Measurements from ENCODE around the gene SLC24A3. TPM values are rescaled to one million over a fixed set of nuclear protein-coding genes. Genes with fewer than 3 reads are reported as not detected.

SLC24A3 gene
- total RNA-seq, 1 experiment from 2014 or later: 0.14 TPM

DNA sequence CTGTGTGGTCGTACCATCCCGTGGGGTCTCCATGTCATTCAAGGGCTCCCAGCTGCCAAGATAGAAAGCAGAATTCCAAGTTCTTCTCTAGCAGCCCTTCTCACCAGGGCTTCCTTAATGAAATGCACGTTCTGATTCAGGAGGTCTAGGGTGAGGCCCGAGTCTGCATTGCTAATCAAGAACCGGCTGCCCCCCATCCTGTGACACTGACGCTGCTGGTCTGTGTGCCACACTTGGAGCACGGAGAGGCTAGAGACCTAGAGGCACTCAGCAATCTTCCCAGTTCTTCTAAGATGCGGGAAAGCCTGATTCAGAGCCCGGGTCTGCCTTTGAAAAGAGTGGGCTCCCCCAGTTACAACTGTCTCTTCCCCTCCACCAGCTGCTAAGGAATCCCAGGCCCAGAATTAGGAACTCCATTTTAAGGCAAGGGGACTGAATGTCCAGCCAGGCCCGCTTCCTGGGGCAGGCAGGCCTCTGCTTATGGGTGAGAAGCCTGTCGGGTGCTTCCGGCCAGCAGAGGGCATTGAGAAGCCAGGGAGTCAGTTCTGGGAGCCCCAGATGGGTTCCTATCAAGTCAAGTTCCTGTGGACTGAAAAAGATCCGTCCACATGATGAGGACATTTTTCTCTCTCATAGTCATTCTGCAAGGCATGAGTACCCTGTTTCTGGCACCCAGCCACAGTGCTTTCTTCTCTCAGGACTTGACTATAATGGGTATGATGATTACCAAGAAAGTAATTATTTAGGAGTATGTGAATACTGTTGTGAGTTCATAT is 475.8 kb downstream of the SLC24A3 start:
- H3K4me3 ChIP-seq (ENCODE audit: low read depth, low read length): no peak overlapping the region
- H3K9me3 Mint-ChIP-seq (ENCODE audit: unreplicated experiment): peaks cover 34% of the 10 kb centered on the region
- peak; percentile 80 to 82 for DNase-seq
- H3K4me1 Mint-ChIP-seq (ENCODE audit: low read depth, unreplicated experiment): peaks cover 15% of the 10 kb centered on the region
- TF ChIP-seq, protein P1, sequence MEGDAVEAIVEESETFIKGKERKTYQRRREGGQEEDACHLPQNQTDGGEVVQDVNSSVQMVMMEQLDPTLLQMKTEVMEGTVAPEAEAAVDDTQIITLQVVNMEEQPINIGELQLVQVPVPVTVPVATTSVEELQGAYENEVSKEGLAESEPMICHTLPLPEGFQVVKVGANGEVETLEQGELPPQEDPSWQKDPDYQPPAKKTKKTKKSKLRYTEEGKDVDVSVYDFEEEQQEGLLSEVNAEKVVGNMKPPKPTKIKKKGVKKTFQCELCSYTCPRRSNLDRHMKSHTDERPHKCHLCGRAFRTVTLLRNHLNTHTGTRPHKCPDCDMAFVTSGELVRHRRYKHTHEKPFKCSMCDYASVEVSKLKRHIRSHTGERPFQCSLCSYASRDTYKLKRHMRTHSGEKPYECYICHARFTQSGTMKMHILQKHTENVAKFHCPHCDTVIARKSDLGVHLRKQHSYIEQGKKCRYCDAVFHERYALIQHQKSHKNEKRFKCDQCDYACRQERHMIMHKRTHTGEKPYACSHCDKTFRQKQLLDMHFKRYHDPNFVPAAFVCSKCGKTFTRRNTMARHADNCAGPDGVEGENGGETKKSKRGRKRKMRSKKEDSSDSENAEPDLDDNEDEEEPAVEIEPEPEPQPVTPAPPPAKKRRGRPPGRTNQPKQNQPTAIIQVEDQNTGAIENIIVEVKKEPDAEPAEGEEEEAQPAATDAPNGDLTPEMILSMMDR (IDR thresholded peaks at IDR 0.05; ENCODE audit: insufficient read depth in 1 of 2, low read depth in 1 of 2, low read length in 1 of 2, severe bottlenecking in 1 of 2, unreplicated experiment in 1 of 2): peak; percentile 62 to 81
- no peak overlapping the region for H3K27ac Mint-ChIP-seq (ENCODE audit: unreplicated experiment)
- H3K4me1 ChIP-seq: 0 out of 2 replicates have a peak, but pooled peaks cover 8% of the 10 kb centered on the region
- H3K27me3 ChIP-seq (replicated peaks; ENCODE audit: control insufficient read depth, insufficient read depth, low read length): no peaks in the 10 kb centered on the region
- H3K36me3 Mint-ChIP-seq (ENCODE audit: insufficient read depth, unreplicated experiment): no peaks in the 10 kb centered on the region
- no peak overlapping the region for H3K4me3 Mint-ChIP-seq (ENCODE audit: unreplicated experiment)
- ChIA-PET POLR2A (no interaction called here), CTCF (interaction anchor here (0.6 kb wide), 1 partner anchor 94 kb away, joined by 4 read pairs; no protein-coding TSS in a partner anchor)
- intact Hi-C loops (cut with micrococcal nuclease; ENCODE audit: unreplicated experiment): loop anchor here (1.0 to 2.0 kb wide), 4 partner anchors 70 to 307 kb away; partner anchors contain the start of gene RIN2
- H3K9me3 ChIP-seq: peaks cover 3% of the 10 kb centered on the region; the same call in 1 of the 2 replicates
- H3K36me3 ChIP-seq (ENCODE audit: control insufficient read depth, insufficient read depth, low read length): no peaks in the 10 kb centered on the region
- peaks cover 2% of the 10 kb centered on the region for H3K27me3 Mint-ChIP-seq (ENCODE audit: insufficient read depth, unreplicated experiment)
- BruUV-seq (replicated peaks): no TSS peak

DNA sequence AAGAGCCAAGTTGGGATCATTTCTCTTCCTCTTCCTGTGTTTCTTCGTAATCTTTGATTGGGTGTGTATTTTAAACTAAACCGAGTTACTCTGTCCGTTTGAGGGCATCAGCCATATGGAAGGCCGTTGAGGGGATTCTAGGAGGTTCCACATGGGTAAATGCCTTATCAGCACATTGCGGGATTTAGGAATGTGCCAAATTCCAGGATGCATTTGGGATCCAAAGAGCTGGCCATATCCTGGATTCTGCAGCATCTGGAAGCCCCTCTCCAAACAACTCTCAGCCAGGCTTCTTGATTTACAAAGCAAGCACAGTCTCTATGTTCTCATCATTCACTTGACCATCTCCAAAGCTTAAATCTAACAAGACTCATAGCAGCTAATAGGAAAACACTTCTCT is 478.0 kb downstream of the SLC24A3 start:
- Mint-ChIP-seq H3K27me3 (ENCODE audit: insufficient read depth, unreplicated experiment) (no peaks in the 10 kb centered on the region), H3K9me3 (ENCODE audit: unreplicated experiment) (peaks cover 14% of the 10 kb centered on the region), H3K4me3 (ENCODE audit: unreplicated experiment) (no peak overlapping the region), H3K36me3 (ENCODE audit: insufficient read depth, unreplicated experiment) (no peaks in the 10 kb centered on the region), H3K27ac (ENCODE audit: unreplicated experiment) (no peak overlapping the region), H3K4me1 (ENCODE audit: low read depth, unreplicated experiment) (peaks cover 15% of the 10 kb centered on the region)
- TF ChIP-seq, protein P1 (IDR thresholded peaks at IDR 0.05; ENCODE audit: insufficient read depth in 1 of 2, low read depth in 1 of 2, low read length in 1 of 2, severe bottlenecking in 1 of 2, unreplicated experiment in 1 of 2): no peak
- intact Hi-C loops (cut with micrococcal nuclease; ENCODE audit: unreplicated experiment): loop anchor here (5.0 kb wide), 1 partner anchor 197 kb away; no protein-coding TSS in a partner anchor
- no peak for DNase-seq
- CTCF ChIA-PET: interaction anchor here (0.6 to 0.7 kb wide), 2 partner anchors 112 to 626 kb away, joined by 3 read pairs; no protein-coding TSS in a partner anchor
- no peak overlapping the region for H3K4me3 ChIP-seq (ENCODE audit: low read depth, low read length)
- POLR2A ChIA-PET: interaction anchor here (0.5 kb wide), 1 partner anchor 1075 kb away, joined by 5 read pairs; no protein-coding TSS in a partner anchor
- no peaks in the 10 kb centered on the region for H3K9me3 ChIP-seq
- no peaks in the 10 kb centered on the region for H3K27me3 ChIP-seq (replicated peaks; ENCODE audit: control insufficient read depth, insufficient read depth, low read length)
- no peaks in the 10 kb centered on the region for H3K36me3 ChIP-seq (ENCODE audit: control insufficient read depth, insufficient read depth, low read length)
- no TSS peak for BruUV-seq (replicated peaks)
- H3K4me1 ChIP-seq: 0 out of 2 replicates have a peak, but pooled peaks cover 8% of the 10 kb centered on the region

DNA sequence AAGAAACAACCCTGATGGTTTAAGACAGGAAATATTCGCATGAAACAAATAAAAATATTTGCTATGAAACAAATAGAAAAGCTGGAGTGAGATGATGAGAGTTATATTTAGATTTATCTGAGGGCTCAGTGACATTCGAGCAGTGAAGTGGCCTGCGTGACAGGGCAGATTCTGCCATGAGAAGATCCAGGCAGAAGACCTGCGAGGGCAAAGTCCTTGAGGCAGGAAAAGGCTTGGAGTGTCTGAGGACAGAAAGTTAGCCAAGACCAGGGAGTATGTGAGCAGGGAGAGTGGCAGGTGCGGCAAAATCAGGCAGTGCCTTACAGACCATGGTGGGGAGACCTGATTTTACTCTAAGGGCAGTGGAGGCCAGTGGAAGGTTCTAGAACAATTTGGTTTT is 478.7 kb downstream of the SLC24A3 start:
- Mint-ChIP-seq H3K4me1 (ENCODE audit: low read depth, unreplicated experiment) (peaks cover 15% of the 10 kb centered on the region), H3K27me3 (ENCODE audit: insufficient read depth, unreplicated experiment) (no peaks in the 10 kb centered on the region), H3K27ac (ENCODE audit: unreplicated experiment) (no peak overlapping the region), H3K9me3 (ENCODE audit: unreplicated experiment) (peaks cover 9% of the 10 kb centered on the region), H3K36me3 (ENCODE audit: insufficient read depth, unreplicated experiment) (no peaks in the 10 kb centered on the region), H3K4me3 (ENCODE audit: unreplicated experiment) (no peak overlapping the region)
- Histone ChIP-seq H3K36me3 (ENCODE audit: control insufficient read depth, insufficient read depth, low read length) (no peaks in the 10 kb centered on the region), H3K4me3 (ENCODE audit: low read depth, low read length) (no peak overlapping the region), H3K9me3 (no peaks in the 10 kb centered on the region), H3K27me3 (replicated peaks; ENCODE audit: control insufficient read depth, insufficient read depth, low read length) (no peaks in the 10 kb centered on the region), H3K4me1 (0 out of 2 replicates have a peak, but pooled peaks cover 8% of the 10 kb centered on the region)
- no TSS peak for BruUV-seq (replicated peaks)
- POLR2A ChIA-PET: interaction anchor here (0.5 kb wide), 1 partner anchor 1075 kb away, joined by 5 read pairs; no protein-coding TSS in a partner anchor
- CTCF ChIA-PET: no interaction called here
- intact Hi-C loops (cut with micrococcal nuclease; ENCODE audit: unreplicated experiment): loop anchor here (5.0 kb wide), 1 partner anchor 196 kb away; no protein-coding TSS in a partner anchor
- TF ChIP-seq, protein P1 (IDR thresholded peaks at IDR 0.05; ENCODE audit: insufficient read depth in 1 of 2, low read depth in 1 of 2, low read length in 1 of 2, severe bottlenecking in 1 of 2, unreplicated experiment in 1 of 2): no peak
- DNase-seq: no peak
